ENCODE results near the gene RTN4. TPM values are rescaled to one million over a fixed set of nuclear protein-coding genes. Genes with fewer than 3 reads are reported as not detected.

RTN4 gene
- polyA plus RNA-seq, 4 donors: 98.1 to 291 (median 158) TPM

DNA sequence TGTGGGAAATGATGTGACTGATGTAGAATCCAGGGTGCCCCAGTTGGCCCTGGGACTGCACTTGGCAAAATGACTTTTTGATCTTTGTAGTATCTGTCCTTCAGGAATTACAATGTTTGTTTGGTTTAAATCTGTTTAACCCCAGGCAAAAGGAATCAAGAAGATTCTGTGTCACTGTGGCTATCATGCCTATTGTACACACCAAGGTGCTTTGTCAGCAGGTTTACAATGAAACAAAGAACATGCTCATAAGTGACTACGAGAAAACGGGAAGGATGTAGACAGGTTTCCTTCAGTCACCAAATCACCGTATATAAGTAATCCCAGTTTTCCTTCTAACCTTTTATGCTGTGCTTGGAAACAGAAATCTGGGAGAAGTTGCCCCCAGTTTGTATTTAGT lies 109.5 kb downstream of the RTN4 start:
- H3K4me1 ChIP-seq (ENCODE audit: control insufficient read depth in 3 of 3, insufficient read depth in 2 of 3, low read depth in 1 of 3, low read length in 2 of 3): no peaks in the 10 kb centered on the region
- H3K9me3 ChIP-seq (ENCODE audit: control insufficient read depth in 2 of 2, insufficient read depth in 1 of 2, low read depth in 1 of 2, low read length in 1 of 2): peaks cover 0 to 27% of the 10 kb centered on the region in 2 donors
- 70 to 79% (median 71%) methylated on average over 3 of the region's 3 CpGs for WGBS, 3 donors
- no peak overlapping the region for H3K27ac ChIP-seq (ENCODE audit: low read depth in 1 of 3, low read length in 2 of 3)
- H3K4me3 ChIP-seq (ENCODE audit: low read depth in 1 of 3, low read length in 3 of 3): no peak overlapping the region
- no peaks in the 10 kb centered on the region for H3K36me3 ChIP-seq (ENCODE audit: control insufficient read depth in 3 of 3, insufficient read depth in 2 of 3, low read depth in 1 of 3, low read length in 3 of 3)
- no peak for FAIRE-seq
- H3K27me3 ChIP-seq (ENCODE audit: control insufficient read depth in 3 of 3, insufficient read depth in 3 of 3, low read length in 3 of 3): no peaks in the 10 kb centered on the region
- no peak for DNase-seq

DNA sequence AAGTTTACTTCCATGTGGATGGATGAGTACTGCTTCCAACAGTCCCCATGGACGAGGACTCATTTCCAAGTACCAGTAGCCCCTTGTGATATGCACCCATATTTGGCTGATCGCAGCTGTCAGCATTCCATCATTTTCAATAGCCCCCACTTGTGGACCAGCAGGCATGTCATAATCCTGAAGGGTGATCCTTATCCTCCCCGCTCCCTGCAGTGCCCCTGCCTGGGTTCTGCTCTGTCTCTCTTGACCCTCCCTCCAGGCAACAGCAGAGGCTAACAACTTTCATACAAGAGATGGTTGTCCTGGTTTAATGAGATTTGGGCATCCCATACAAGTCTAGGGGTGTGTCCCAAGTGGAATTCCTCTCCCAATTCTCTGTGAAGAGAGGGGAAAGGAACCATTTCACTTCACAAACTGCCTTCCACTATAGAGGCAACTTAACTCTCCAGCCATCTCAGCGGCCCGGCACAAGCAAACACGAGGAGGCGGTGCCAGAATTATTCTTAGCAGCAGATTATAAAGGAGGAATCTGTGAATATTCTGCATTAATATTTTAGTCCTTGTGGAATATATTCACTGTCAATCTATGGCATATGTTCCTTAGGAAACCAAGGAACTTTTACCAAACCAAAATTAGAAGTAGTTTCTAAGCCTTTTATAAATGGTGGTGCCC lies 110.7 kb downstream of the RTN4 start:
- FAIRE-seq (no peak), DNase-seq (no peak)
- 90 to 95% (median 94%) methylated on average over 7 of the region's 7 CpGs for WGBS, 3 donors
- H3K9me3 ChIP-seq (ENCODE audit: control insufficient read depth in 2 of 2, insufficient read depth in 1 of 2, low read depth in 1 of 2, low read length in 1 of 2): peaks cover 0 to 27% of the 10 kb centered on the region in 2 donors
- no peaks in the 10 kb centered on the region for H3K27me3 ChIP-seq (ENCODE audit: control insufficient read depth in 3 of 3, insufficient read depth in 3 of 3, low read length in 3 of 3)
- no peak overlapping the region for H3K4me3 ChIP-seq (ENCODE audit: low read depth in 1 of 3, low read length in 3 of 3)
- H3K4me1 ChIP-seq (ENCODE audit: control insufficient read depth in 3 of 3, insufficient read depth in 2 of 3, low read depth in 1 of 3, low read length in 2 of 3): no peaks in the 10 kb centered on the region
- H3K36me3 ChIP-seq (ENCODE audit: control insufficient read depth in 3 of 3, insufficient read depth in 2 of 3, low read depth in 1 of 3, low read length in 3 of 3): no peaks in the 10 kb centered on the region
- no peak overlapping the region for H3K27ac ChIP-seq (ENCODE audit: low read depth in 1 of 3, low read length in 2 of 3)

DNA sequence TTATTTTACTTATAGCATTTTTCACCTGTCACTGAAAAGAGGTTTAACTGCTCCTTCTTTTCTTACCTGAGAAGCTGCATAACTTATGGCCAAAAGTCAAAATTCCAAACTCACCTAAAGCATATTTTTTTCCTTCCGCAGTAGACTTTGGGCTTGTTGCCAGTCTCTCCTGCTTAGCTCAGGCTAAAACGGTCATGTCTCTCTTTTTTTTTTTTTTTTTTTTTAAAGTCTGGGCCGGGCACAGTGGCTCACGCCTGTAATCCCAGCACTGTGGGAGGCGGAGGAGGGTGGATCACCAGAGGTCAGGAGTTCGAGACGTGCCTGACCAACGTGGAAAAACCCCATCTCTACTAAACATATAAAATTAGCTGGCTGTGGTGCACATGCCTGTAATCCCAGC lies 113.5 kb downstream of the RTN4 start:
- 84 to 87% (median 85%) methylated on average over 8 of the region's 8 CpGs for WGBS, 3 donors
- Histone ChIP-seq H3K36me3 (ENCODE audit: control insufficient read depth in 3 of 3, insufficient read depth in 2 of 3, low read depth in 1 of 3, low read length in 3 of 3) (no peaks in the 10 kb centered on the region), H3K9me3 (ENCODE audit: control insufficient read depth in 2 of 2, insufficient read depth in 1 of 2, low read depth in 1 of 2, low read length in 1 of 2) (peaks cover 0 to 27% of the 10 kb centered on the region in 2 donors), H3K27me3 (ENCODE audit: control insufficient read depth in 3 of 3, insufficient read depth in 3 of 3, low read length in 3 of 3) (no peaks in the 10 kb centered on the region), H3K4me3 (ENCODE audit: low read depth in 1 of 3, low read length in 3 of 3) (no peak overlapping the region), H3K27ac (ENCODE audit: low read depth in 1 of 3, low read length in 2 of 3) (no peak overlapping the region), H3K4me1 (ENCODE audit: control insufficient read depth in 3 of 3, insufficient read depth in 2 of 3, low read depth in 1 of 3, low read length in 2 of 3) (no peaks in the 10 kb centered on the region)
- no peak for FAIRE-seq
- no peak for DNase-seq

DNA sequence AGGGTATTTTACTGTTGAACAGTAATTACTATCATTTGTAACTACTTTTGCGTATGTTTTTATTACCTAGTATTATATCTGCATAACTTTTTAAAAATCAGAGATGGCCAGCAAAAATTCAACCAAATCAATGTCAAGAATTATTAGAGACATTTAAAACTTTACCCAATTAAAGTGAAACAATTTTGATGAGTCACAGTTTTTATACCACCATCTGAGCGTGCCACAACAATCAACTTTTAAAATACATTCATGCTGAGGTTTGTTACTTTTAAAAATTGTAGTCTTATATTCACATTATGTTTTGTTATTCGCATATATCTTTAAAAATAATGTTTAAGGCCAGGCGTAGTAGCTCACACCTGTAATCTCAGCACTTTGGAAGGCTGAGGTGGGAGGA lies 114.9 kb downstream of the RTN4 start:
- Histone ChIP-seq H3K27ac (ENCODE audit: low read depth in 1 of 3, low read length in 2 of 3) (no peak overlapping the region), H3K27me3 (ENCODE audit: control insufficient read depth in 3 of 3, insufficient read depth in 3 of 3, low read length in 3 of 3) (no peaks in the 10 kb centered on the region), H3K36me3 (ENCODE audit: control insufficient read depth in 3 of 3, insufficient read depth in 2 of 3, low read depth in 1 of 3, low read length in 3 of 3) (no peaks in the 10 kb centered on the region), H3K4me3 (ENCODE audit: low read depth in 1 of 3, low read length in 3 of 3) (no peak overlapping the region), H3K9me3 (ENCODE audit: control insufficient read depth in 2 of 2, insufficient read depth in 1 of 2, low read depth in 1 of 2, low read length in 1 of 2) (peaks cover 0 to 27% of the 10 kb centered on the region in 2 donors), H3K4me1 (ENCODE audit: control insufficient read depth in 3 of 3, insufficient read depth in 2 of 3, low read depth in 1 of 3, low read length in 2 of 3) (no peaks in the 10 kb centered on the region)
- no peak for DNase-seq
- WGBS, 3 donors: 92 to 93% (median 93%) methylated on average over 4 of the region's 4 CpGs
- no peak for FAIRE-seq

DNA sequence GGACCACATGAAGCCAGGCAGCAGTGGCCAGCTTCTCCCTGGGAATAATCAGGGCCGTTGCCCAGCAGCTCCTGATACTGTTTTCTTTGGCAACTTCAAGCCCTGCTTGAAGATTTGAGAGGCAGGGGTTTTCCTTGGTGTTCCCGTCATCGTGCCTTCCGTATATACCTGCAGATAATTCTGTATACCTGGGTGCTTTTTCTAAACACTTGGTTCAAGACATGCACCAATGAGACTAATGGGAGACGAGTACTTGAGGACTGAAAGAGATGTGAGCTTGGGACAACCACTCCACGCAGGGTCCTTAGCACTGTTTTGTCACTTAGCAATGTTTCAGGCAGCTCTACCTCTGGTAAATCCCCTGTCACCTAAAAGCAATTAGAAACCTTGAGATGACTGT lies 118.8 kb downstream of the RTN4 start:
- FAIRE-seq (no peak), DNase-seq (no peak)
- 88 to 91% (median 91%) methylated on average over 6 of the region's 6 CpGs for WGBS, 3 donors
- H3K27ac ChIP-seq (ENCODE audit: low read depth in 1 of 3, low read length in 2 of 3): no peak overlapping the region
- H3K4me3 ChIP-seq (ENCODE audit: low read depth in 1 of 3, low read length in 3 of 3): no peak overlapping the region
- H3K27me3 ChIP-seq (ENCODE audit: control insufficient read depth in 3 of 3, insufficient read depth in 3 of 3, low read length in 3 of 3): no peaks in the 10 kb centered on the region
- no peaks in the 10 kb centered on the region for H3K36me3 ChIP-seq (ENCODE audit: control insufficient read depth in 3 of 3, insufficient read depth in 2 of 3, low read depth in 1 of 3, low read length in 3 of 3)
- no peaks in the 10 kb centered on the region for H3K9me3 ChIP-seq (ENCODE audit: control insufficient read depth in 2 of 2, insufficient read depth in 1 of 2, low read depth in 1 of 2, low read length in 1 of 2)
- H3K4me1 ChIP-seq (ENCODE audit: control insufficient read depth in 3 of 3, insufficient read depth in 2 of 3, low read depth in 1 of 3, low read length in 2 of 3): no peaks in the 10 kb centered on the region

DNA sequence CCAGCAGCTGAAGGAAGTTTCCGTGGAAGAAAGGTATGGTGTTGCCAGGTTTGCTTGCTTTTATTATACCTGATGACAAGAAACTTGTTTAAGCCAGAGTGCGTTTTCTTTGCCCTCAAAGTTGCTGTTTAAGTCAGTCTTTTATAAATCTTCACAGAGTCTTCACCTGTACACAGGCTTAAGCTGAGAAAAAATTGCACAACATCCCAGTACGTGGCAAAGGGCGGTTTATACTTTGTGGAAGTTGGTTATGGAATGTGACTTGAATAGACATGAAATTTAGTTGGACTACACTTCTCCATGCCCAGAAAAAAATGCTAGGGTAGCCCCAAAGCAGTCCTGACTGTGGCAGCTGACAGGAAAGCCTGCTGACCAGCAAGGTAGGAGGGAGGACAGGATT lies 121.5 kb downstream of the RTN4 start:
- no peaks in the 10 kb centered on the region for H3K9me3 ChIP-seq (ENCODE audit: control insufficient read depth in 2 of 2, insufficient read depth in 1 of 2, low read depth in 1 of 2, low read length in 1 of 2)
- H3K36me3 ChIP-seq (ENCODE audit: control insufficient read depth in 3 of 3, insufficient read depth in 2 of 3, low read depth in 1 of 3, low read length in 3 of 3): no peaks in the 10 kb centered on the region
- no peaks in the 10 kb centered on the region for H3K4me1 ChIP-seq (ENCODE audit: control insufficient read depth in 3 of 3, insufficient read depth in 2 of 3, low read depth in 1 of 3, low read length in 2 of 3)
- WGBS, 3 donors: 83 to 88% (median 85%) methylated on average over 4 of the region's 4 CpGs
- H3K27ac ChIP-seq (ENCODE audit: low read depth in 1 of 3, low read length in 2 of 3): no peak overlapping the region
- no peak overlapping the region for H3K4me3 ChIP-seq (ENCODE audit: low read depth in 1 of 3, low read length in 3 of 3)
- H3K27me3 ChIP-seq (ENCODE audit: control insufficient read depth in 3 of 3, insufficient read depth in 3 of 3, low read length in 3 of 3): no peaks in the 10 kb centered on the region
- DNase-seq (peak in 1 of 2 donors; percentile 30), FAIRE-seq (no peak)

DNA sequence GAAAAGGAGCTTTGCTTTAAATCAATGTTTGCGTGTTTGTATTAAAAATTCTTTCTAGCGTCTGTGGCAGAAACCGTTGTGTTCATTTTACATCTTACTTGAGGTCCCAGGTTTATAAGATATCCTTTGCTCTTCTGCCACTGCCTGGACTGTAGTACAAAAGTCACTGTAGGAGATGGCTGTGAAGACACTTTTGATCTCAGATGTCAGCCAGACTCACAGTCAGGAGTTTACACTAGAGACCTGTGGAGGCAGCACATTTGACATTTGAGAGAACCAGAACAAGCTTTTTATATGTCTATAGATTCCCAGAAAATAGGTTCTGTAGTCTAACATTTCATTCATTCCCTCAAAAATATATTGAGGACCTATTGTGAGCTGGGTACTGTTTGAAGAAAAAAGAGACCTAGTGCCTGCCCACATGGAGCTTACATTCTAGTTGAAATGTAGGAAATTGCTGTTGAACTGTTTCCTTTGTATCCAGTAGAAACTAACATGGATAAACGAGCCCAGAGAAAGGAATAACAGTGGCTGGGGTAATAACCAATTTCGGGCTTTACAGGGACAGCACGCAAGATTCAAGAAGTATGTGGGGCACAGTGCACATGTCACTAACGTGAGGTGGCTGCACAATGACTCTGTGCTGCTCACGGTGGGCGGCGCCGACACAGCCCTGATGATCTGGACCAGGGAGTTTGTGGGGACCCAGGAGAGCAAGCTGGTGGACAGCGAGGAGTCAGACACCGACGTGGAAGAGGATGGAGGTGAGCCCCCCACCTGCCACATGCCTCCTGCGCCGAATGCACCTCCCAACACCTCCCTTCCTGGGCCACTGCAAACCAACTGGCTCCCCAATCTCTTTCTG lies 122.3 kb downstream of the RTN4 start:
- H3K27ac ChIP-seq (ENCODE audit: low read depth in 1 of 3, low read length in 2 of 3): no peak overlapping the region
- no peaks in the 10 kb centered on the region for H3K9me3 ChIP-seq (ENCODE audit: control insufficient read depth in 2 of 2, insufficient read depth in 1 of 2, low read depth in 1 of 2, low read length in 1 of 2)
- H3K27me3 ChIP-seq (ENCODE audit: control insufficient read depth in 3 of 3, insufficient read depth in 3 of 3, low read length in 3 of 3): no peaks in the 10 kb centered on the region
- H3K4me1 ChIP-seq (ENCODE audit: control insufficient read depth in 3 of 3, insufficient read depth in 2 of 3, low read depth in 1 of 3, low read length in 2 of 3): no peaks in the 10 kb centered on the region
- DNase-seq: no peak
- WGBS, 3 donors: 93 to 98% (median 94%) methylated on average over 16 of the region's 16 CpGs
- no peak for FAIRE-seq
- no peaks in the 10 kb centered on the region for H3K36me3 ChIP-seq (ENCODE audit: control insufficient read depth in 3 of 3, insufficient read depth in 2 of 3, low read depth in 1 of 3, low read length in 3 of 3)
- H3K4me3 ChIP-seq (ENCODE audit: low read depth in 1 of 3, low read length in 3 of 3): no peak overlapping the region

DNA sequence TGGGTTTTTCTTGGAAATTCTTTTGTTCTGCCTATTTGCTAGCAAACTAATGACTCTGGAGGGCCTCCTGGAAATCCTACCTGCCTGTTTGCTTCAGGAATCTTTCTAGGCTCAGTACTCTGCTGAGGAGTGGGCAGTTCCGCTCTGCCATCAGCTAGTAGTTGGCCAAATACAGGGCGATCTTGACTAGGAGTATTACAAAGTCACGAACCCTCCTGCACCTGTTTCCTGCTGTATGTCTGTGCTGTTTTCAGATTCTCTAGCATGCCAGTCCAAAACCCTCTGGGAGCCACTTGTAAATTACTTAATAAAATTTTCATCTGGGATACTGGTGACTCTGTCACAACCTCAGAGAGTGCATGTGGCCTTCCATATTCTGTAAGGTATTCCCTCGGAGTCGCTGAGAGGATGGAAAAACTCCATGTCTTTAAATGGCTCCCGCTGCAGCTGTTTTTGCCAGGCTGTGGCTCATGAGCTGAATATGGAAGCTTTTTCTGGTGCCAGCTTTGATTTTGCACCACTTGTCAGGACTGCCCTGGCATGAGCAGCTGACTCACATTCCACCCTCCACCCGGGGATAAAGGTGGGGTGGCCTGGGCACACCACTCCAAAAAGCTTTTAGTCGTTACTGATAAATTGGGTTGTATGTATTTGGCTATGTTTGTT lies 123.0 kb downstream of the RTN4 start:
- H3K9me3 ChIP-seq (ENCODE audit: control insufficient read depth in 2 of 2, insufficient read depth in 1 of 2, low read depth in 1 of 2, low read length in 1 of 2): no peaks in the 10 kb centered on the region
- H3K27me3 ChIP-seq (ENCODE audit: control insufficient read depth in 3 of 3, insufficient read depth in 3 of 3, low read length in 3 of 3): no peaks in the 10 kb centered on the region
- DNase-seq (no peak), FAIRE-seq (no peak)
- WGBS, 3 donors: 85 to 89% (median 87%) methylated on average over 8 of the region's 8 CpGs
- no peaks in the 10 kb centered on the region for H3K4me1 ChIP-seq (ENCODE audit: control insufficient read depth in 3 of 3, insufficient read depth in 2 of 3, low read depth in 1 of 3, low read length in 2 of 3)
- no peak overlapping the region for H3K27ac ChIP-seq (ENCODE audit: low read depth in 1 of 3, low read length in 2 of 3)
- H3K4me3 ChIP-seq (ENCODE audit: low read depth in 1 of 3, low read length in 3 of 3): no peak overlapping the region
- no peaks in the 10 kb centered on the region for H3K36me3 ChIP-seq (ENCODE audit: control insufficient read depth in 3 of 3, insufficient read depth in 2 of 3, low read depth in 1 of 3, low read length in 3 of 3)
